Measurements from ENCODE around the gene GMDS.

The GMDS gene

GRCh38 chr6:1800845-1801244 lies 444.6 kb downstream of the GMDS start:
- H3K9me3 ChIP-seq (ENCODE audit: control insufficient read depth, low read length), result no peaks in the 10 kb centered on the region
- H3K9ac ChIP-seq (ENCODE audit: low read length), result no peak overlapping the region
- no peak overlapping the region for H2BK5ac ChIP-seq (ENCODE audit: low read depth, low read length, poor library complexity, severe bottlenecking)
- H3K4me1 ChIP-seq (ENCODE audit: control insufficient read depth, insufficient read depth, low read depth, low read length), result peaks cover 3% of the 10 kb centered on the region
- no peak overlapping the region for H3K4me3 ChIP-seq (ENCODE audit: insufficient read depth in 1 of 2, low read depth in 1 of 2, low read length in 2 of 2)
- H3K27me3 ChIP-seq (ENCODE audit: control insufficient read depth in 1 of 2, insufficient read depth in 1 of 2, low read length in 2 of 2), result no peaks in the 10 kb centered on the region
- no peak for DNase-seq
- no peak overlapping the region for H2AFZ ChIP-seq (ENCODE audit: low read depth, low read length)
- H2BK15ac ChIP-seq (ENCODE audit: low read depth, poor library complexity, severe bottlenecking), result no peak overlapping the region
- no peak overlapping the region for H3K4me2 ChIP-seq (ENCODE audit: low read length, poor library complexity, severe bottlenecking)
- no peak overlapping the region for H2BK120ac ChIP-seq (ENCODE audit: low read depth, low read length)
- H2BK12ac ChIP-seq (ENCODE audit: low read length in 2 of 2), result peak overlapping the region in 1 of 2 experiments; percentile 18
- H3K23ac ChIP-seq (ENCODE audit: low read length in 2 of 2), result no peak overlapping the region
- H3K36me3 ChIP-seq (ENCODE audit: control insufficient read depth in 1 of 2, insufficient read depth in 2 of 2, low read depth in 1 of 2, low read length in 2 of 2), result no peaks in the 10 kb centered on the region
- H3K79me1 ChIP-seq (replicated peaks; ENCODE audit: low read length, poor library complexity, severe bottlenecking), result peaks cover 2% of the 10 kb centered on the region
- no peak overlapping the region for H4K91ac ChIP-seq (ENCODE audit: low read length)
- no peak overlapping the region for H3K4ac ChIP-seq (ENCODE audit: low read depth in 1 of 2, low read length in 2 of 2)
- no peak overlapping the region for H3K27ac ChIP-seq (ENCODE audit: low read length, poor library complexity, severe bottlenecking)
- no peak overlapping the region for H3K14ac ChIP-seq (ENCODE audit: low read length in 2 of 2)
- no peak overlapping the region for H4K8ac ChIP-seq (ENCODE audit: low read length)
- H2AK5ac ChIP-seq (ENCODE audit: low read length, severe bottlenecking), result no peak overlapping the region
- 90% methylated on average over 4 of the region's 4 CpGs for WGBS
- no peak overlapping the region for H3K18ac ChIP-seq (ENCODE audit: low read depth in 1 of 2, low read length in 2 of 2)

DNA sequence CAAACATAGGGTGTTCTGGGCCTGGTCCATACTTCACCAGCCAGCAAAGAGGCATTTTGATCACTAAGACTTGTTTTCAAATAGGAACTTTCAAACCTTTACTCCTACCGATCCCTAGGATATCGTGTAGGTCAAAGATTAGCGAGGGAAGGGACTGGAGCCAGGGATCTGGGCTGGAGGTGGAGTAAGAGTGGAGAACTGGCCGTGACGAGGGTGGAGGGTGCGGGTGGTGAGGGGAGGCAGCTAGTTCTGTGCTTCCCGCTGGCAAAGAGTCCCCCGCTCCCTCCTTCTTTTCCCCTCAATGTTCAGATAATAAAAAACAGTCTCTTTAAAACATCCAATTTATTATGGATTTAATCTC lies 446.5 kb downstream of the GMDS start:
- no peak overlapping the region for H2BK120ac ChIP-seq (ENCODE audit: low read depth, low read length)

DNA sequence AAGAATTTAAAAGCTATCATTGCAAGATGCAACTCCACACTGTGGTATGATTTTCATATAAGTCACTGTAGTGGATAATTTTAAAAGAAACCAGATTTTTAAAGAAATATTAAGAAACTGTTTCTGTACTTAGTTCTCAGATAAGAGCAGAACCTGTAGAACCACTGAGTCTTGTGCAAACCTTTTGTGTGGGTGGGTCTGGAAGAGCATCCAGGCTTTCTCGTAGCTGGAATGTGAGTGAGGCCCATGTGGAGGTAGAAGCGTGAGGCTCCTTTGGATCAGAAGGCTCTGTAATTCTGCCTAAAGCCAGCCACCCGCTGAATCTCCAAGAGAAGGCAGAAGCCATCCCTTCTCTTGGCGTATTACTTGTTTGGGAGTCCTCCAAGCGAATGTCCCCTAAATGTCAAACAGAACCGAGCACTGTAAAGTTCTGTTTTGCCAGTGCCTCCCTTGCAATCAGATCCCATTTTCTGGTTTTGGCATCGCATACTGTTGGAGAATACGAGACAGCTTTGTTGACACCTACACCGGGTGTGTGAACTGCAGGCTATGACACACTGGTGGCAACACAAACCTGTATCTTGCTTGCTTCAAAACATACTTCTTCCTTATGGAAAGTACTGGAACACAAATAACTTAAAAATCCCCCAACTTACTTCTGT lies 447.0 kb downstream of the GMDS start:
- Histone ChIP-seq H2BK5ac (ENCODE audit: low read depth, low read length, poor library complexity, severe bottlenecking) (no peak overlapping the region), H3K9me3 (ENCODE audit: control insufficient read depth, low read length) (no peaks in the 10 kb centered on the region), H2BK120ac (ENCODE audit: low read depth, low read length) (no peak overlapping the region), H2BK12ac (ENCODE audit: low read length in 2 of 2) (no peak overlapping the region), H3K27ac (ENCODE audit: low read length, poor library complexity, severe bottlenecking) (no peak overlapping the region), H3K79me1 (replicated peaks; ENCODE audit: low read length, poor library complexity, severe bottlenecking) (no peaks in the 10 kb centered on the region), H3K36me3 (ENCODE audit: control insufficient read depth in 1 of 2, insufficient read depth in 2 of 2, low read depth in 1 of 2, low read length in 2 of 2) (no peaks in the 10 kb centered on the region), H3K23ac (ENCODE audit: low read length in 2 of 2) (no peak overlapping the region), H4K91ac (ENCODE audit: low read length) (no peak overlapping the region), H4K8ac (ENCODE audit: low read length) (no peak overlapping the region), H3K27me3 (ENCODE audit: control insufficient read depth in 1 of 2, insufficient read depth in 1 of 2, low read length in 2 of 2) (no peaks in the 10 kb centered on the region), H3K4me1 (ENCODE audit: control insufficient read depth, insufficient read depth, low read depth, low read length) (peaks cover 3% of the 10 kb centered on the region), H2BK15ac (ENCODE audit: low read depth, poor library complexity, severe bottlenecking) (no peak overlapping the region), H3K4ac (ENCODE audit: low read depth in 1 of 2, low read length in 2 of 2) (no peak overlapping the region), H2AK5ac (ENCODE audit: low read length, severe bottlenecking) (no peak overlapping the region), H2AFZ (ENCODE audit: low read depth, low read length) (no peak overlapping the region), H3K4me3 (ENCODE audit: insufficient read depth in 1 of 2, low read depth in 1 of 2, low read length in 2 of 2) (no peak overlapping the region), H3K14ac (ENCODE audit: low read length in 2 of 2) (no peak overlapping the region), H3K9ac (ENCODE audit: low read length) (no peak overlapping the region), H3K4me2 (ENCODE audit: low read length, poor library complexity, severe bottlenecking) (no peak overlapping the region), H3K18ac (ENCODE audit: low read depth in 1 of 2, low read length in 2 of 2) (no peak overlapping the region)
- DNase-seq, result peak; percentile 0
- WGBS, result 96% methylated on average over 9 of the region's 9 CpGs

More for the DNA sequence above, 446.5 kb downstream of the GMDS start:
- Histone ChIP-seq H4K91ac (ENCODE audit: low read length) (no peak overlapping the region), H3K4ac (ENCODE audit: low read depth in 1 of 2, low read length in 2 of 2) (no peak overlapping the region), H2AK5ac (ENCODE audit: low read length, severe bottlenecking) (no peak overlapping the region), H3K18ac (ENCODE audit: low read depth in 1 of 2, low read length in 2 of 2) (no peak overlapping the region), H3K14ac (ENCODE audit: low read length in 2 of 2) (peak overlapping the region in 1 of 2 experiments; percentile 70), H4K8ac (ENCODE audit: low read length) (no peak overlapping the region), H3K4me3 (ENCODE audit: insufficient read depth in 1 of 2, low read depth in 1 of 2, low read length in 2 of 2) (no peak overlapping the region), H2BK12ac (ENCODE audit: low read length in 2 of 2) (no peak overlapping the region), H3K9me3 (ENCODE audit: control insufficient read depth, low read length) (no peaks in the 10 kb centered on the region), H2BK5ac (ENCODE audit: low read depth, low read length, poor library complexity, severe bottlenecking) (no peak overlapping the region), H2BK15ac (ENCODE audit: low read depth, poor library complexity, severe bottlenecking) (no peak overlapping the region), H3K27me3 (ENCODE audit: control insufficient read depth in 1 of 2, insufficient read depth in 1 of 2, low read length in 2 of 2) (no peaks in the 10 kb centered on the region), H3K4me2 (ENCODE audit: low read length, poor library complexity, severe bottlenecking) (no peak overlapping the region), H3K4me1 (ENCODE audit: control insufficient read depth, insufficient read depth, low read depth, low read length) (peaks cover 3% of the 10 kb centered on the region), H3K27ac (ENCODE audit: low read length, poor library complexity, severe bottlenecking) (no peak overlapping the region), H2AFZ (ENCODE audit: low read depth, low read length) (no peak overlapping the region), H3K36me3 (ENCODE audit: control insufficient read depth in 1 of 2, insufficient read depth in 2 of 2, low read depth in 1 of 2, low read length in 2 of 2) (no peaks in the 10 kb centered on the region), H3K23ac (ENCODE audit: low read length in 2 of 2) (no peak overlapping the region), H3K9ac (ENCODE audit: low read length) (no peak overlapping the region), H3K79me1 (replicated peaks; ENCODE audit: low read length, poor library complexity, severe bottlenecking) (no peaks in the 10 kb centered on the region)
- 89% methylated on average over 3 of the region's 8 CpGs for WGBS
- no peak for DNase-seq

DNA sequence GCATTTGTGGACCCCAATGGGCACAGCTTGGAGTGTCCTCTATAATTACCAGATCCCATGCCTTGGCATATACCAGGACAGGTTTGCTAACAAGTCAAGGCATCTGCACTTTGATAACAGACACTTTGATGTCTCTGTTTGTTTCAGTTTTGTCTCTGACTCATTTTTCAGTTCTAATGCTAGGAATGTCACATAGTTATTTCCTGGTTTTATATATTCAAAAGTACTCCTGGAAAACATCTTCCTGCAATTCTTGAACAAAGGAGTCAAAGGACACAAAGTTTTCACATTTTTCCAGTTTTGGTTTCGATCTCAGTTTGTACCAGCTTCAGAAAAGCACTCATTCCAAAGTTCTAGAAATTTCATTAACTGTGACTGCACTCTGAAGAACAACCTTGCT lies 447.6 kb downstream of the GMDS start:
- H3K36me3 ChIP-seq (ENCODE audit: control insufficient read depth in 1 of 2, insufficient read depth in 2 of 2, low read depth in 1 of 2, low read length in 2 of 2), result no peaks in the 10 kb centered on the region
- no peak overlapping the region for H2BK120ac ChIP-seq (ENCODE audit: low read depth, low read length)
- H2AFZ ChIP-seq (ENCODE audit: low read depth, low read length), result no peak overlapping the region
- no peak overlapping the region for H3K4me2 ChIP-seq (ENCODE audit: low read length, poor library complexity, severe bottlenecking)
- 80% methylated on average over 1 of the region's 1 CpG for WGBS
- no peak overlapping the region for H2BK15ac ChIP-seq (ENCODE audit: low read depth, poor library complexity, severe bottlenecking)
- peaks cover 3% of the 10 kb centered on the region for H3K4me1 ChIP-seq (ENCODE audit: control insufficient read depth, insufficient read depth, low read depth, low read length)
- no peak overlapping the region for H3K18ac ChIP-seq (ENCODE audit: low read depth in 1 of 2, low read length in 2 of 2)
- H3K4me3 ChIP-seq (ENCODE audit: insufficient read depth in 1 of 2, low read depth in 1 of 2, low read length in 2 of 2), result no peak overlapping the region
- H2BK5ac ChIP-seq (ENCODE audit: low read depth, low read length, poor library complexity, severe bottlenecking), result no peak overlapping the region
- H3K23ac ChIP-seq (ENCODE audit: low read length in 2 of 2), result no peak overlapping the region
- no peaks in the 10 kb centered on the region for H3K27me3 ChIP-seq (ENCODE audit: control insufficient read depth in 1 of 2, insufficient read depth in 1 of 2, low read length in 2 of 2)
- H2BK12ac ChIP-seq (ENCODE audit: low read length in 2 of 2), result no peak overlapping the region
- H3K9ac ChIP-seq (ENCODE audit: low read length), result no peak overlapping the region
- H2AK5ac ChIP-seq (ENCODE audit: low read length, severe bottlenecking), result no peak overlapping the region
- H3K14ac ChIP-seq (ENCODE audit: low read length in 2 of 2), result no peak overlapping the region
- no peak overlapping the region for H4K8ac ChIP-seq (ENCODE audit: low read length)
- peak; percentile 8 for DNase-seq
- peak overlapping the region; percentile 31 for H3K27ac ChIP-seq (ENCODE audit: low read length, poor library complexity, severe bottlenecking)
- H3K4ac ChIP-seq (ENCODE audit: low read depth in 1 of 2, low read length in 2 of 2), result no peak overlapping the region
- no peaks in the 10 kb centered on the region for H3K79me1 ChIP-seq (replicated peaks; ENCODE audit: low read length, poor library complexity, severe bottlenecking)
- no peaks in the 10 kb centered on the region for H3K9me3 ChIP-seq (ENCODE audit: control insufficient read depth, low read length)
- H4K91ac ChIP-seq (ENCODE audit: low read length), result no peak overlapping the region

Data from mesenchymal stem cell (in vitro differentiated cells and primary cell).